KMS-11 (cell line): Measurements from ENCODE around the gene CNTN1.

Source experiments
- H2AFZ ChIP-seq: fragments of 200-600 bp; sonication (generic); 2 replicates; pipeline ENCODE4 v1.6.1; 2016; ENCODE audit warnings: antibody characterized with exemption, mixed run types, low read depth
- H3K27ac ChIP-seq: fragments of 200-600 bp; sonication (generic); 2 replicates; pipeline ENCODE4 v1.6.1; 2016; ENCODE audit warnings: mild to moderate bottlenecking, mixed run types
- H3K27me3 ChIP-seq: fragments of 200-600 bp; sonication (generic); 2 replicates; pipeline ENCODE4 v1.6.1; 2017; ENCODE audit warnings: mild to moderate bottlenecking, low read depth, mixed run types, moderate library complexity; ENCODE audit not compliant: insufficient read depth
- H3K36me3 ChIP-seq: fragments of 200-600 bp; sonication (generic); 2 replicates; pipeline ENCODE4 v1.6.1; 2017; ENCODE audit warnings: mild to moderate bottlenecking, mixed run types; ENCODE audit not compliant: insufficient read depth
- H3K4me1 ChIP-seq: fragments of 200-600 bp; sonication (generic); 2 replicates; pipeline ENCODE4 v1.6.1; 2016; ENCODE audit warnings: mild to moderate bottlenecking, low read depth, mixed run types; ENCODE audit not compliant: poor library complexity, severe bottlenecking
- H3K4me2 ChIP-seq: fragments of 200-600 bp; sonication (generic); 2 replicates; pipeline ENCODE4 v1.7.0; 2016; ENCODE audit warnings: mild to moderate bottlenecking, mixed run types
- H3K4me3 ChIP-seq: fragments of 200-600 bp; sonication (generic); IDR thresholded peaks from 2 replicates; pipeline ENCODE4 v1.6.1; 2017; ENCODE audit warnings: low read depth, low read length, mixed read lengths; ENCODE audit not compliant: insufficient read depth
- H3K79me2 ChIP-seq: fragments of 200-600 bp; sonication (generic); 2 replicates; pipeline ENCODE4 v1.6.1; 2016; ENCODE audit warnings: low read depth, mixed run types; ENCODE audit not compliant: insufficient read depth
- H3K9ac ChIP-seq: fragments of 200-600 bp; sonication (generic); 2 replicates; pipeline ENCODE4 v1.6.1; 2016; ENCODE audit warnings: mild to moderate bottlenecking, mixed run types
- H4K20me1 ChIP-seq: fragments of 200-600 bp; sonication (generic); 2 replicates; pipeline ENCODE4 v1.6.1; 2016; ENCODE audit warnings: mild to moderate bottlenecking, mixed run types; ENCODE audit not compliant: insufficient read depth
- CTCF ChIP-seq: fragments of 200-600 bp; sonication (generic); conservative IDR thresholded peaks from 2 replicates; pipeline ENCODE4 v1.6.1; 2017; ENCODE audit warnings: low read depth, mild to moderate bottlenecking, antibody characterized with exemption, low read length, moderate library complexity, mixed read lengths

CNTN1 gene

GRCh38 chr12:41008472-41008871, 316.2 kb downstream of the CNTN1 start:
- no peaks in the 10 kb centered on the region for H3K36me3 ChIP-seq
- H3K4me3 ChIP-seq, result no peak overlapping the region
- no peak overlapping the region for H3K9ac ChIP-seq
- no peaks in the 10 kb centered on the region for H3K4me1 ChIP-seq
- no peaks in the 10 kb centered on the region for H3K79me2 ChIP-seq
- no peak overlapping the region for H3K27ac ChIP-seq
- no peaks in the 10 kb centered on the region for H4K20me1 ChIP-seq
- no peak overlapping the region for H2AFZ ChIP-seq
- TF ChIP-seq CTCF, result no peak
- no peaks in the 10 kb centered on the region for H3K27me3 ChIP-seq
- no peak overlapping the region for H3K4me2 ChIP-seq

- peak overlapping the region; percentile 38; the same call in 1 of the 2 replicates for H2AFZ ChIP-seq
- no peak; the same call in 1 of the 2 replicates for TF ChIP-seq CTCF
- H3K4me1 ChIP-seq, result no peaks in the 10 kb centered on the region
Observed at GRCh38 chr12:41011939-41012338, 319.7 kb downstream of the CNTN1 start.

GRCh38 chr12:41013881-41014642, 321.8 kb downstream of the CNTN1 start:
- Histone ChIP-seq H4K20me1 (no peaks in the 10 kb centered on the region), H3K4me1 (no peaks in the 10 kb centered on the region), H2AFZ (no peak overlapping the region), H3K79me2 (no peaks in the 10 kb centered on the region), H3K27me3 (no peaks in the 10 kb centered on the region), H3K27ac (no peak overlapping the region), H3K4me2 (no peak overlapping the region), H3K4me3 (no peak overlapping the region), H3K9ac (no peak overlapping the region), H3K36me3 (no peaks in the 10 kb centered on the region)
- no peak for TF ChIP-seq CTCF

More at GRCh38 chr12:41011939-41012338, 319.7 kb downstream of the CNTN1 start:
- no peak overlapping the region for H3K4me2 ChIP-seq
- no peaks in the 10 kb centered on the region for H3K27me3 ChIP-seq
- no peak overlapping the region for H3K27ac ChIP-seq
- no peaks in the 10 kb centered on the region for H4K20me1 ChIP-seq
- H3K9ac ChIP-seq, result no peak overlapping the region
- H3K79me2 ChIP-seq, result no peaks in the 10 kb centered on the region
- H3K36me3 ChIP-seq, result no peaks in the 10 kb centered on the region
- no peak overlapping the region for H3K4me3 ChIP-seq

GRCh38 chr12:41014643-41015020, 322.4 kb downstream of the CNTN1 start:
- no peak for TF ChIP-seq CTCF
- Histone ChIP-seq H3K27ac (no peak overlapping the region), H3K36me3 (no peaks in the 10 kb centered on the region)

More at GRCh38 chr12:41014643-41015020, 322.4 kb downstream of the CNTN1 start:
- Histone ChIP-seq H3K79me2 (no peaks in the 10 kb centered on the region), H3K4me1 (no peaks in the 10 kb centered on the region), H3K9ac (no peak overlapping the region), H3K4me3 (no peak overlapping the region), H3K4me2 (no peak overlapping the region), H2AFZ (no peak overlapping the region), H4K20me1 (no peaks in the 10 kb centered on the region), H3K27me3 (no peaks in the 10 kb centered on the region)
